H1 (cell line): ENCODE results near the gene ACSM3. TPM values are rescaled to one million over a fixed set of nuclear protein-coding genes. Genes with fewer than 3 reads are reported as not detected.

ENCODE experiments used
- CTCF ChIA-PET: fragments of 300-600 bp; sonication (Branson Sonifier 250); formaldehyde crosslinking; loops from one replicate; lab custom pipeline; 2021; ENCODE audit not compliant: partially characterized antibody; lab: Charles Lee
- POLR2A ChIA-PET: fragments of 300-600 bp; sonication (Branson Sonifier 250); formaldehyde crosslinking; loops from one replicate; lab custom pipeline; 2021; ENCODE audit warnings: inconsistent platforms; ENCODE audit not compliant: partially characterized antibody; lab: Charles Lee
- DNase-seq, 2 experiments: peaks; one replicate each; pipeline versions ENCODE4 v3.0.0 to v3.0.0-alpha.2; 2010 to 2022; ENCODE audit warnings: low spot score in 2 of 2, low read depth in 1 of 2, mixed read lengths in 1 of 2
- FAIRE-seq: peaks from 2 replicates; lab custom pipeline; 2011; peaks lifted over from hg19 to GRCh38; lab: Jason Lieb, UNC
- H2AFZ ChIP-seq: 2 replicates; pipeline ENCODE4 v1.8.1; 2012; ENCODE audit warnings: low read length, inconsistent platforms
- H2AK5ac ChIP-seq: 2 replicates; pipeline ENCODE4 v1.6.1; 2013; ENCODE audit warnings: low read depth, low read length
- H2BK120ac ChIP-seq: replicated peaks from 2 replicates; pipeline ENCODE3; 2013; ENCODE audit warnings: low read depth, low read length, inconsistent platforms
- H2BK12ac ChIP-seq: 2 replicates; pipeline ENCODE4 v1.6.1; 2013; ENCODE audit warnings: low read depth, low read length
- H2BK15ac ChIP-seq: 2 replicates; pipeline ENCODE4 v1.6.1; 2013; ENCODE audit warnings: low read length
- H2BK20ac ChIP-seq: 2 replicates; pipeline ENCODE4 v1.6.1; 2013; ENCODE audit warnings: low read length
- H2BK5ac ChIP-seq: 2 replicates; pipeline ENCODE4 v1.6.1; 2013; ENCODE audit warnings: low read depth, low read length
- H3K14ac ChIP-seq: 2 replicates; pipeline ENCODE4 v1.6.1; 2013; ENCODE audit warnings: inconsistent platforms; ENCODE audit not compliant: insufficient read length
- H3K18ac ChIP-seq: 2 replicates; pipeline ENCODE4 v1.6.1; 2013; ENCODE audit warnings: low read length; ENCODE audit errors: extremely low read depth
- H3K23ac ChIP-seq: 2 replicates; pipeline ENCODE4 v1.6.1; 2013; ENCODE audit warnings: inconsistent platforms; ENCODE audit not compliant: insufficient read length
- H3K23me2 ChIP-seq: 2 replicates; pipeline ENCODE4 v1.6.1; 2013; ENCODE audit warnings: low read depth, low read length
- H3K27ac ChIP-seq: 2 replicates; pipeline ENCODE4 v1.6.1; 2011; ENCODE audit warnings: low read depth, low read length, inconsistent platforms
- H3K27me3 ChIP-seq, 4 experiments: replicated peaks in 1 of 4; 1 replicate in 1 of 4; 2 replicates in 3 of 4; pipeline versions ENCODE4 v1.6.1 to v1.8.1; 2011 to 2013; ENCODE audit warnings: low read length in 3 of 4, mild to moderate bottlenecking in 3 of 4, inconsistent platforms in 2 of 4, mixed read lengths in 2 of 4, moderate library complexity in 1 of 4; ENCODE audit not compliant: control insufficient read depth in 3 of 4, insufficient read depth in 3 of 4; ENCODE audit errors: extremely low read depth in 1 of 4
- H3K36me3 ChIP-seq, 4 experiments: 2 replicates each; pipeline versions ENCODE4 v1.6.1 to v1.8.1; 2011 to 2013; ENCODE audit warnings: mild to moderate bottlenecking in 4 of 4, low read length in 3 of 4, moderate library complexity in 2 of 4, control low read depth in 1 of 4, inconsistent platforms in 1 of 4; ENCODE audit not compliant: insufficient read depth in 4 of 4, control insufficient read depth in 2 of 4
- H3K4ac ChIP-seq: replicated peaks from 2 replicates; pipeline ENCODE3; 2013; ENCODE audit warnings: low read length, low read depth, mixed read lengths, inconsistent platforms; ENCODE audit not compliant: insufficient read length
- H3K4me1 ChIP-seq, 4 experiments: replicated peaks in 1 of 4; 1 replicate in 1 of 4; 2 replicates in 3 of 4; pipeline versions ENCODE4 v1.6.1 to v1.8.1; 2011 to 2013; ENCODE audit warnings: low read length in 3 of 4, inconsistent platforms in 2 of 4, mixed read lengths in 1 of 4; ENCODE audit not compliant: insufficient read depth in 4 of 4, control insufficient read depth in 3 of 4
- H3K4me2 ChIP-seq, 2 experiments: 2 replicates each; pipeline versions ENCODE4 v1.6.1 to v1.8.1; 2011 to 2013; ENCODE audit warnings: low read depth in 2 of 2, low read length in 2 of 2, control low read depth in 1 of 2, inconsistent platforms in 1 of 2, mild to moderate bottlenecking in 1 of 2; ENCODE audit not compliant: insufficient read depth in 1 of 2
- H3K4me3 ChIP-seq, 4 experiments: fragments of 200-600, 300-600 bp in 1 of 4; sonication (generic), shearing (Covaris generic), sonication (Bioruptor Twin) in 1 of 4; 2 replicates each; pipeline versions ENCODE4 v1.5.1 to v1.8.1; 2011 to 2016; ENCODE audit warnings: low read length in 4 of 4, low read depth in 3 of 4, control low read depth in 2 of 4, inconsistent platforms in 2 of 4, mild to moderate bottlenecking in 2 of 4, mixed read lengths in 1 of 4, moderate library complexity in 1 of 4; ENCODE audit not compliant: insufficient read depth in 2 of 4; ENCODE audit errors: extremely low read depth in 1 of 4
- H3K56ac ChIP-seq: replicated peaks from 2 replicates; pipeline ENCODE3; 2013; ENCODE audit warnings: low read depth, mild to moderate bottlenecking, mixed read lengths, low read length, inconsistent platforms; ENCODE audit not compliant: insufficient read length
- H3K79me1 ChIP-seq: 2 replicates; pipeline ENCODE4 v1.6.1; 2013; ENCODE audit warnings: low read depth, low read length, control low read depth
- H3K79me2 ChIP-seq, 2 experiments: 2 replicates each; pipeline versions ENCODE4 v1.6.1 to v1.8.1; 2012 to 2013; ENCODE audit warnings: low read length in 2 of 2, mild to moderate bottlenecking in 2 of 2, inconsistent platforms in 1 of 2; ENCODE audit not compliant: insufficient read depth in 2 of 2, control insufficient read depth in 1 of 2
- H3K9ac ChIP-seq, 4 experiments: replicated peaks in 1 of 4; 1 replicate in 1 of 4; 2 replicates in 3 of 4; pipeline versions ENCODE4 v1.6.1 to v1.8.1; 2011 to 2013; ENCODE audit warnings: low read depth in 3 of 4, low read length in 3 of 4, control low read depth in 2 of 4, mild to moderate bottlenecking in 2 of 4, moderate library complexity in 2 of 4, inconsistent platforms in 1 of 4; ENCODE audit errors: extremely low read depth in 1 of 4
- H3K9me3 ChIP-seq, 2 experiments: 2 replicates each; pipeline versions ENCODE4 v1.6.1 to v1.8.1; 2012 to 2013; ENCODE audit warnings: mild to moderate bottlenecking in 2 of 2, moderate library complexity in 2 of 2, control low read depth in 1 of 2, inconsistent platforms in 1 of 2, low read depth in 1 of 2, low read length in 1 of 2, mixed read lengths in 1 of 2; ENCODE audit not compliant: insufficient read depth in 2 of 2
- H4K20me1 ChIP-seq, 2 experiments: replicated peaks in 1 of 2; 2 replicates each; pipeline versions ENCODE3 to v1.8.1; 2011 to 2013; ENCODE audit warnings: inconsistent platforms in 2 of 2, low read length in 2 of 2, mild to moderate bottlenecking in 1 of 2; ENCODE audit not compliant: insufficient read depth in 2 of 2, control insufficient read depth in 1 of 2
- H4K5ac ChIP-seq: 2 replicates; pipeline ENCODE4 v1.6.1; 2013; ENCODE audit warnings: low read length, low read depth, mixed read lengths, inconsistent platforms; ENCODE audit not compliant: insufficient read length
- H4K8ac ChIP-seq: 2 replicates; pipeline ENCODE4 v1.8.0; 2013; ENCODE audit warnings: mild to moderate bottlenecking, moderate library complexity, low read length, inconsistent platforms; ENCODE audit not compliant: insufficient read depth; ENCODE audit errors: extremely low read depth
- H4K91ac ChIP-seq: replicated peaks from 2 replicates; pipeline ENCODE3; 2013; ENCODE audit warnings: low read length, mixed read lengths, inconsistent platforms; ENCODE audit not compliant: insufficient read length
- ASH2L ChIP-seq: fragments of 200-600, 300-600 bp; sonication (generic); IDR thresholded peaks from one replicate; pipeline ENCODE4 v1.7.1; 2017; ENCODE audit warnings: low read length
- BACH1 ChIP-seq: IDR thresholded peaks from 2 replicates; pipeline ENCODE4 v1.6.1; 2012; ENCODE audit warnings: low read length, improper control_type of control experiment
- JUND ChIP-seq: IDR thresholded peaks from 2 replicates; pipeline ENCODE4 v1.6.1; 2011; ENCODE audit warnings: mild to moderate bottlenecking, improper control_type of control experiment, low read length
- POLR2A ChIP-seq, 2 experiments: IDR thresholded peaks; 1 replicate in 1 of 2; 2 replicates in 1 of 2; pipeline ENCODE4 v1.6.1; 2011; ENCODE audit warnings: low read depth in 2 of 2, low read length in 2 of 2, mild to moderate bottlenecking in 2 of 2; ENCODE audit errors: control extremely low read depth in 1 of 2
- RFX5 ChIP-seq: IDR thresholded peaks from 2 replicates; pipeline ENCODE4 v1.6.1; 2011; ENCODE audit warnings: low read depth, low read length, improper control_type of control experiment, borderline replicate concordance
- RNF2 ChIP-seq: fragments of 200-900, 300-1000 bp; sonication (generic); IDR thresholded peaks from 2 replicates; pipeline ENCODE4 v1.7.1; 2016; ENCODE audit warnings: borderline replicate concordance, low read depth, mild to moderate bottlenecking, antibody characterized with exemption, low read length; ENCODE audit not compliant: poor library complexity, severe bottlenecking; ENCODE audit errors: missing control alignments
- SIRT6 ChIP-seq: IDR thresholded peaks from one replicate; pipeline ENCODE4 v1.7.1; 2012; ENCODE audit warnings: low read length, inconsistent platforms
- SRF ChIP-seq: IDR thresholded peaks from 2 replicates; pipeline ENCODE4 v1.6.1; 2011; ENCODE audit warnings: mild to moderate bottlenecking, low read depth, low read length, moderate library complexity
- USF2 ChIP-seq: IDR thresholded peaks from 2 replicates; pipeline ENCODE4 v1.6.1; 2011; ENCODE audit warnings: low read length, improper control_type of control experiment
- WGBS, 2 experiments: shearing (Covaris generic) in 1 of 2; methylation state at CpG; one replicate each; pipeline versions ENCODE4 v1.1.6 to v1.1.7; 2013 to 2015; ENCODE audit warnings: low lambda C conversion rate in 2 of 2, mixed read lengths in 2 of 2, inconsistent platforms in 1 of 2, low coverage in 1 of 2, missing lambda C conversion rate in 1 of 2; ENCODE audit not compliant: insufficient replicate concordance in 2 of 2, insufficient coverage in 1 of 2, insufficient read length in 1 of 2; ENCODE audit errors: extremely low coverage in 1 of 2, missing lambda C conversion rate in 1 of 2; 5-methylcytosine and 5-hydroxymethylcytosine counted together
- polyA plus RNA-seq, 7 experiments: library from polyadenylated mRNA; depleted of rRNA in 3 of 7; stranded (reverse) in 5 of 7; unstranded in 2 of 7; fragments of >200 nt in 5 of 7; fragments of 200-250 nt in 2 of 7; gene quantifications; 1 replicate in 5 of 7; 2 replicates in 1 of 7; 4 replicates in 1 of 7; pipeline versions ENCODE4 v1.2.1 to v1.2.3, GENCODE V29; 2011 to 2013; ENCODE audit warnings: missing spikeins in 2 of 7, mixed read lengths in 2 of 7
- total RNA-seq: library from RNA; stranded (reverse); fragmentation: NEBNext Ultra II Directional; extraction: Animal tissue kit (Norgen Biotek cat#: 25700); gene quantifications from 2 replicates; pipeline ENCODE4 v1.2.1, GENCODE V29; 2021
- TF ChIP-seq, protein P1 (sequence below): IDR thresholded peaks from 2 replicates; pipeline ENCODE4 v1.6.1; 2012; ENCODE audit warnings: low read length, inconsistent platforms

The ACSM3 gene
- total and polyA plus RNA-seq, 2 of the 8 experiments (the other 6 are each of a cell fraction or from before 2014, with no cell fraction given): 5.7 to 6.2 TPM

DNA sequence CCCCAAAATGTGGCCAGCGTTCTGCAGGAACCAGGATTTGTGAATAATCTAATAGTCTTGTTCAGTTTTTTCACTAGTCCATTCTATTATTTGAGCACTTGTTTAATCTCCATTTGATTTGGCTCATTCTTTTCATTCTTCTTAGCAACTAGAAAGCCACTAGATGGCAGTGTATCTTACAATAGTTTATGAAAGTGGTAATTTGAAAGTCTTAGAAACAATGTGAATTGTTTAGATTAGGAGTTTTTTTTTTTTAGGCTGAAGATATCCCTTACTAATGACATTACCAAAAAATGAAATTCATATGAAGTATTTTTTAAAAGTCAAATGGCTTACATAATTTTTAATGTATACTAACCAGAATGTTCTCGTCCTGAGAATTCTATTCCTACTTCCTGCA lies 35.8 kb downstream of the ACSM3 start:
- no peaks in the 10 kb centered on the region for H3K4me1 ChIP-seq
- no peaks in the 10 kb centered on the region for H4K20me1 ChIP-seq
- TF ChIP-seq USF2 (no peak), BACH1 (no peak), POLR2A (IDR thresholded peaks at IDR 0.05; ENCODE audit: control extremely low read depth in 1 of 2, low read depth in 2 of 2, low read length in 2 of 2) (no peak), SRF (no peak), JUND (no peak), ASH2L (no peak), RFX5 (no peak), RNF2 (no peak), SIRT6 (no peak)
- TF ChIP-seq, protein P1, sequence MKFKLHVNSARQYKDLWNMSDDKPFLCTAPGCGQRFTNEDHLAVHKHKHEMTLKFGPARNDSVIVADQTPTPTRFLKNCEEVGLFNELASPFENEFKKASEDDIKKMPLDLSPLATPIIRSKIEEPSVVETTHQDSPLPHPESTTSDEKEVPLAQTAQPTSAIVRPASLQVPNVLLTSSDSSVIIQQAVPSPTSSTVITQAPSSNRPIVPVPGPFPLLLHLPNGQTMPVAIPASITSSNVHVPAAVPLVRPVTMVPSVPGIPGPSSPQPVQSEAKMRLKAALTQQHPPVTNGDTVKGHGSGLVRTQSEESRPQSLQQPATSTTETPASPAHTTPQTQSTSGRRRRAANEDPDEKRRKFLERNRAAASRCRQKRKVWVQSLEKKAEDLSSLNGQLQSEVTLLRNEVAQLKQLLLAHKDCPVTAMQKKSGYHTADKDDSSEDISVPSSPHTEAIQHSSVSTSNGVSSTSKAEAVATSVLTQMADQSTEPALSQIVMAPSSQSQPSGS: no peak
- TF ChIP-seq, all 59 proteins: peak for 0
- Histone ChIP-seq H3K23me2 (no peaks in the 10 kb centered on the region), H2BK5ac (no peak overlapping the region), H4K8ac (no peak overlapping the region), H3K23ac (no peak overlapping the region), H3K9ac (no peak overlapping the region), H3K4me2 (no peak overlapping the region), H4K5ac (no peak overlapping the region), H3K14ac (no peak overlapping the region), H3K18ac (no peak overlapping the region), H3K79me1 (no peaks in the 10 kb centered on the region), H3K9me3 (no peaks in the 10 kb centered on the region), H4K91ac (no peak overlapping the region), H2BK15ac (no peak overlapping the region), H2BK120ac (no peak overlapping the region), H3K56ac (no peak overlapping the region), H2AFZ (no peak overlapping the region), H3K4ac (no peak overlapping the region), H3K36me3 (peaks cover 0 to 12% (median 0%) of the 10 kb centered on the region in 4 experiments; a peak in 4 of 8 replicates), H3K4me3 (no peak overlapping the region), H3K27me3 (no peaks in the 10 kb centered on the region), H3K79me2 (no peaks in the 10 kb centered on the region), H3K27ac (no peak overlapping the region), H2BK12ac (no peak overlapping the region), H2AK5ac (no peak overlapping the region), H2BK20ac (no peak overlapping the region)
- FAIRE-seq (no peak), DNase-seq (no peak)
- ChIA-PET CTCF (no interaction called here), POLR2A (no interaction called here)
- 92% methylated on average over 2 of the region's 2 CpGs; no CpG with 5 or more reads in 1 of the 2 experiments for WGBS, 2 experiments
